Esophagus muscularis mucosa (tissue), 3 donors: Measurements from ENCODE around the gene TRAPPC3.

Experiments used
- CTCF ChIP-seq, 3 experiments: fragments of 200-600 bp in 2 of 3; fragments of 450-650 bp in 1 of 3; sonication (generic) in 2 of 3; IDR thresholded peaks; one replicate each; pipeline ENCODE4 v1.5.1; 2017 to 2019; ENCODE audit warnings: antibody characterized with exemption in 3 of 3, mild to moderate bottlenecking in 2 of 3, moderate library complexity in 1 of 3
- POLR2A ChIP-seq: fragments of 450-650 bp; IDR thresholded peaks from one replicate; pipeline ENCODE4 v1.6.1; 2017; ENCODE audit warnings: antibody characterized with exemption, moderate library complexity, mild to moderate bottlenecking, low read depth

- TF ChIP-seq CTCF (IDR thresholded peaks at IDR 0.05) (no peak), POLR2A (no peak)
These were observed 56.1 kb downstream of the TRAPPC3 start for GRCh38 chr1:36093226-36093625.
